ENCODE data around the gene WASF2.

- TF ChIP-seq, protein P1, sequence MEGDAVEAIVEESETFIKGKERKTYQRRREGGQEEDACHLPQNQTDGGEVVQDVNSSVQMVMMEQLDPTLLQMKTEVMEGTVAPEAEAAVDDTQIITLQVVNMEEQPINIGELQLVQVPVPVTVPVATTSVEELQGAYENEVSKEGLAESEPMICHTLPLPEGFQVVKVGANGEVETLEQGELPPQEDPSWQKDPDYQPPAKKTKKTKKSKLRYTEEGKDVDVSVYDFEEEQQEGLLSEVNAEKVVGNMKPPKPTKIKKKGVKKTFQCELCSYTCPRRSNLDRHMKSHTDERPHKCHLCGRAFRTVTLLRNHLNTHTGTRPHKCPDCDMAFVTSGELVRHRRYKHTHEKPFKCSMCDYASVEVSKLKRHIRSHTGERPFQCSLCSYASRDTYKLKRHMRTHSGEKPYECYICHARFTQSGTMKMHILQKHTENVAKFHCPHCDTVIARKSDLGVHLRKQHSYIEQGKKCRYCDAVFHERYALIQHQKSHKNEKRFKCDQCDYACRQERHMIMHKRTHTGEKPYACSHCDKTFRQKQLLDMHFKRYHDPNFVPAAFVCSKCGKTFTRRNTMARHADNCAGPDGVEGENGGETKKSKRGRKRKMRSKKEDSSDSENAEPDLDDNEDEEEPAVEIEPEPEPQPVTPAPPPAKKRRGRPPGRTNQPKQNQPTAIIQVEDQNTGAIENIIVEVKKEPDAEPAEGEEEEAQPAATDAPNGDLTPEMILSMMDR (IDR thresholded peaks at IDR 0.05): peak; percentile 90 to 98 (median 96)
- no peak for TF ChIP-seq POLR2A (IDR thresholded peaks at IDR 0.05)
These were observed 94.3 kb downstream of the WASF2 start for GRCh38 chr1:27395441-27396195.
